ENCODE data around the gene INTS4.
A peak's percentile ranks its signal among the peaks of the same experiment; 100 is the strongest.
"Not testable (repeated sequence)": the region's sequence is repeated elsewhere in the genome, so short reads cannot be mapped to it uniquely, and the experiment has no call there.

The INTS4 gene

GRCh38 chr11:78025378-78025777, 30.9 kb upstream of the INTS4 start:
- DNase-seq (ENCODE audit: low read depth in 3 of 3, low spot score in 1 of 3) = no peak

GRCh38 chr11:78023426-78023825, 29.0 kb upstream of the INTS4 start:
- no peak for DNase-seq (ENCODE audit: low read depth in 3 of 3, low spot score in 1 of 3)

- DNase-seq (ENCODE audit: low read depth in 3 of 3, low spot score in 1 of 3) = no peak
These were observed 28.2 kb upstream of the INTS4 start, which contains the start of gene KCTD14 for GRCh38 chr11:78022397-78023396. KCTD14 (minus strand) TSS chr11:78023276; CDS start chr11:78023249, 27 bp downstream.

- DNase-seq (ENCODE audit: low read depth in 3 of 3, low spot score in 1 of 3) = no peak
These were observed 27.1 kb upstream of the INTS4 start for GRCh38 chr11:78021611-78022010.

- no peak for DNase-seq (ENCODE audit: low read depth in 3 of 3, low spot score in 1 of 3)
These were observed 25.8 kb upstream of the INTS4 start for GRCh38 chr11:78020246-78020645.

GRCh38 chr11:78019808-78020207, 25.3 kb upstream of the INTS4 start:
- DNase-seq (ENCODE audit: low read depth in 3 of 3, low spot score in 1 of 3) = no peak

DNA sequence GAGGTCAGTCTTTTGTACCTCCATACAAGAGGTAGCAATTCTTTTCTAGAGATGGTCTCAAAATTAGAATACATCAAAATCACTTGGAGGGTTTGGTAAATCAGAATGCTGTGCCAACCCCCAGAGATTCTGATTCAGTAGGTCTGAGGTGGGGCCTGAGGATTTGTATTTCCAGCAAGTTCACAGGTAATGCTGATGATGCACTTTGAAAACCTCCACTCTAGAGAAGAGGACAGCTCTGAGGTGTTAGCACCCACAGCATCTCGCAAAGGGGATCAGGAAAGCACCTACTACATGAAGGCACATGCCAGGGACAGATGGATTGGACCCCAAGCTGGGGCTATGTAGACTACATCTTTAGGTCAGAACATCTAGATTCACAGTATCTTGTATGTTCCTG, 21.4 kb upstream of the INTS4 start:
- DNase-seq (ENCODE audit: low read depth in 3 of 3, low spot score in 1 of 3) = no peak

- not testable (repeated sequence) for DNase-seq (ENCODE audit: low read depth in 3 of 3, low spot score in 1 of 3)
These were observed 20.6 kb upstream of the INTS4 start for GRCh38 chr11:78014937-78015520.

DNA sequence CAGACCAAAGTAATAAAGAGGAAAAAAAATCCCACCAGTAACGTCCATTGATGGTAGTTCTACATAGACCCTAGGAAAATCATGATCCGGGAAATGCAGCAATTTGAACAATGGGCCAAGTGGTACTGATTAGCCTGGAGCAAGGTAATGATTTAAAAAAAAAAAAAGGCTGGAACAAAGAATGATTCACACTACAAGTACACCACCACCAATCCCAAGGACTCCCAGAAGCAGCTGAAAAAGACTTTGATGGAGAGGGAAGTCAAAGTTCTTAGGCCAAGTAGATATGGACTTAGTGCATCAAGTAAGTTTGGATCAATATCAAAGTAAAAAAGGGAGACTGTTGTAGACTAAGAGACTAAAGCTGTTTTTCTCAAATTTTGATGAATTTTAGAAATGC, 16.8 kb upstream of the INTS4 start:
- DNase-seq (ENCODE audit: low read depth in 3 of 3, low spot score in 1 of 3) = no peak

DNA sequence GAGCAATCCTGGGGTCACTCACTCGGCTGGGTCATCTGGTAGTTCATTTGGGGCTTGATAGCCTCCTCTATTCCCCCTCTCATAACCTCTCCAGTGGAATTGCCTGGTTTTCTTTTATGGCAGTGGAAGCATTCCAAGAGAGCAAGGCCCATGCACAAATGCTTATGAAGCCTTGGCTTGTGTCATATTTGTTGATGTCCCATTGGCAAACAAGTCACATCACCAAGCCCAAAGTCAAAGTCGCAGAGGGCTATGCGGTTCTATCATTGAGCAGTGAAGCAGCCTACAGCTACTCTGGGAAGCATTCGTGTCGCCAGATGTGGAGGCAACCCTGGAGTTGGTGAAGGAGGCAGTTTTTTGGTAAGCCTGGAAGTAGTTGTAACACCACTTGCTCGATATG, 16.3 kb upstream of the INTS4 start:
- no peak for DNase-seq (ENCODE audit: low read depth in 3 of 3, low spot score in 1 of 3)

- DNase-seq (ENCODE audit: low read depth in 3 of 3, low spot score in 1 of 3) = no peak
These were observed 15.8 kb upstream of the INTS4 start for GRCh38 chr11:78010304-78010703.

GRCh38 chr11:78009062-78009461, 14.6 kb upstream of the INTS4 start:
- no peak for DNase-seq (ENCODE audit: low read depth in 3 of 3, low spot score in 1 of 3)

GRCh38 chr11:78000193-78000592, 5.7 kb upstream of the INTS4 start:
- peak in 1 of 3 donors; percentile 8 for DNase-seq (ENCODE audit: low read depth in 3 of 3, low spot score in 1 of 3)

DNA sequence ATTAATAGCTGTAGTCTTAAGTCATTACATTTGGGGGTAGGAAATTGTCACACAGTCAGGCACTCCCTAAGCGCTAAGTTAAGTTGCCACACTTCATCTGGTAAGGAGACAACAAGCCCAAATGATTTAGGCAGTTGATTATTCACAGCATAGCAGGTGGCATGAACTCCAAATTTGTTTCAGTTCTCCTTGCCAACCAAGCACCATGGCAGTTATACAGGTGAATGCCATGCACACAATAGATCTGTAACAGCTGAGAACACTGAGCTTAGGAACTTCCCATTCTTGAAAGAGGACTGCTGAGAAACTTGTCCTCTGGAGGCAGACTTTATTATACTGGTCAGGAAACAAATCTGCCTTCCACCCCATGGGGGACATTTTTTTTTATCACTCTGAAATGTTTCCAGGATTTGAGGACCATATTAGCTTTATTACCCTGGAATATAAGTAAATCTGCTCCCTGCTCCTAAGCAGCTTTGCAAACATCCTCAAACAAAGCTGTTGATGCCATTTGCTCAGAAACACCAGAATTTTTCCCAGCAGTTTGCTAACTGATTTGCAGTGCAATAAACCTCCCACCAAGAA, 5.1 kb upstream of the INTS4 start:
- DNase-seq (ENCODE audit: low read depth in 3 of 3, low spot score in 1 of 3) = no peak

GRCh38 chr11:77993902-77994301, 566 bp downstream of the INTS4 start:
- no peak for DNase-seq (ENCODE audit: low read depth in 3 of 3, low spot score in 1 of 3)

- DNase-seq (ENCODE audit: low read depth in 3 of 3, low spot score in 1 of 3) = no peak
These were observed 3.5 kb downstream of the INTS4 start for GRCh38 chr11:77990981-77991380.

GRCh38 chr11:77986456-77986855, 8.0 kb downstream of the INTS4 start:
- DNase-seq (ENCODE audit: low read depth in 3 of 3, low spot score in 1 of 3) = not testable (repeated sequence)

DNA sequence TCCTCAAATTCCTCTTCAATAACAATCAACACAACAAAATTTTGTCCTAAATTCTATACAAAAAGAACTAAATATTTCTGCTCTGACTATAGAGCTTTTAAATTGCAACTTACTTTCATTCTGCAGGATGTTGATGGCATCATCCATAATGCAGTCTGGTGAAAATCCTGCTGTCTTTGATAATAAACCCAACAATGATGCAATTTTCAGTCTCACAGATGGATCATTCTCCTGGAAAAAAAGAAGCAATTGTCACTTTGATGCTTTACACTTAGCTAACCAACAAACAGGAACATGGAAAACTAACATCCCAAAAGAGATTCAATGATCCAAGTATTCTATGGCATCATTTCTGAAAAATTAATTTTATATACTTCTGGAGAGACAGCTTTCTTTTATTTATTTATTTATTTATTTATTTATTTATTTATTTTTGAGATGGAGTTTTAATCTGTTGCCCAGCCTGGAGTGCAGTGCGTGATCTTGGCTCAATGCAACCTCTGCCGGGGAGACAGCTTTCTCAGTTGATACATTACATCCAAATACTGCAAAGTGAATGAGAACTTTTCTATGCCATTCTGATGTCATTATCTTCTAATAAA, 13.0 kb downstream of the INTS4 start:
- no peak for DNase-seq (ENCODE audit: low read depth in 3 of 3, low spot score in 1 of 3)

DNA sequence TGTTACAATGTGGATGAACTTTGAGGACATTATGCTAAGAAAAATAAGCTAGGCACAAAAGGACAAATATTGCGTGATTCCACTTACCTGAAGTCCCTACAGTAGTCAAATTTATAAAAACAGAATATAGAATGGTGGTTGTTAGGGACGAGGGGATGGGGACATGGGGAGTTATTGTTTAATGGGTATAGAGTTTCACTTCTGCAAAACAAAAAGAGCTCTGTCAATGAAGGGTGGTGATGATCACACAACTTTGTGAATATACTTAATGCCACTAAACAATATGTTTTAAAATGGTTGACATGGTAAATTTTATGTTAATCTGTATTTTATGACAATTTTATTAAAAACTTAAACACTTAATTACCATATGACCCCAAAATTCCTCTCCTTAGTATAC, 26.1 kb downstream of the INTS4 start:
- no peak for DNase-seq (ENCODE audit: low read depth in 3 of 3, low spot score in 1 of 3)

GRCh38 chr11:77967753-77968152, 26.7 kb downstream of the INTS4 start:
- DNase-seq (ENCODE audit: low read depth in 3 of 3, low spot score in 1 of 3) = no peak

DNA sequence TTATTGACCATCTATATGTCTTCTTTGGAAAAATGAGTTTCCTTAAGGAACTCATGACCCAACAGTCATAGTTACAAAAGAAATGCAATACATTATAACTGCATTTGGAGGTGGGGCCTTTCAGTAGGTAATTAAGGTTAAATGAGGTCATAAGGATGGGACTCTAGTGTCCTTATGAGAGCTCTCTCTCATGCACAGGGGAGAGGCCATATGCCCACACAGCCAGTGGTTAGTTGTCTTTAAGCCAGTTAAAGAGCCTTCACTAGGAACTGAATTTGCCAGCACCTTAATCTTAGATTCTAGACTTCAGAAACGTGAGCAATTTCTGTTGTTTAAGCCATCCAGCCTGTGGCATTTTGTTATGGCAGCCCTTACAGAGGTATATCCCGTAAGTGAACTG, 27.3 kb downstream of the INTS4 start:
- DNase-seq (ENCODE audit: low read depth in 3 of 3, low spot score in 1 of 3) = no peak

DNA sequence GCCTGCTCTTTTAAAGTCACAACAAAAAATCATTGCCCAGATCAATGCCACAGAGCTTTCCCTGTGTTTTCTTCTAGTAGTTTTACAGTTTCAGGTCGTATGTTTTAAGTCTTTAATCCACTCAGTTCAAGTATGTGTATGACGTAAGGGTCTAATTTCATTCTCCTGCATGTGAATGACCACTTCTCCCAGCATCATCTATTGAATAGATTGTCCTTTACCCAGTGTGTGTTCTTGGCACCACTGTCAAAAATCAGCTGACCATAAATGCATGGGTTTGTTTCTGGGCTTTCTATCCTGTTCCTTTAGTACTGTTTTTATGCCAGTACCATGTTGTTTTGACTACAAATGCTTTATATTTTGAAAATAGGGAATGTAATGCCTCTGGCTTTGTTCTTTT, 28.1 kb downstream of the INTS4 start:
- DNase-seq (ENCODE audit: low read depth in 3 of 3, low spot score in 1 of 3) = no peak
